WERI-Rb-1 (cell line): ENCODE data around the gene HOXC12.
A peak's percentile ranks its signal among the peaks of the same experiment; 100 is the strongest.

Source experiments
- DNase-seq: peaks from one replicate; pipeline ENCODE4 v3.0.0-alpha.2; 2020
- H3K27ac ChIP-seq: fragments of 250-450 bp; sonication (Bioruptor Pico); 2 replicates; pipeline ENCODE4 v1.5.1; 2020; ENCODE audit warnings: mild to moderate bottlenecking, moderate library complexity
- H3K27me3 ChIP-seq: fragments of 250-450 bp; sonication (Bioruptor Pico); 2 replicates; pipeline ENCODE4 v1.5.1; 2021; ENCODE audit warnings: mild to moderate bottlenecking, low read depth, moderate library complexity; ENCODE audit not compliant: insufficient read depth, severe bottlenecking
- H3K36me3 ChIP-seq: fragments of 250-450 bp; sonication (Bioruptor Pico); 2 replicates; pipeline ENCODE4 v1.5.1; 2020; ENCODE audit warnings: mild to moderate bottlenecking, moderate library complexity
- H3K4me3 ChIP-seq: 2 replicates; pipeline ENCODE4 v1.5.1; 2011; ENCODE audit warnings: low read depth, mild to moderate bottlenecking, control low read depth, low read length
- H3K9me3 ChIP-seq: fragments of 250-450 bp; sonication (Bioruptor Pico); 2 replicates; pipeline ENCODE4 v1.5.1; 2021; ENCODE audit warnings: mild to moderate bottlenecking, moderate library complexity; ENCODE audit not compliant: severe bottlenecking
- CTCF ChIP-seq: IDR thresholded peaks from 2 replicates; pipeline ENCODE4 v1.5.1; 2011; ENCODE audit warnings: low read depth, mild to moderate bottlenecking, control low read depth, inconsistent platforms, low read length

HOXC12 gene

DNA sequence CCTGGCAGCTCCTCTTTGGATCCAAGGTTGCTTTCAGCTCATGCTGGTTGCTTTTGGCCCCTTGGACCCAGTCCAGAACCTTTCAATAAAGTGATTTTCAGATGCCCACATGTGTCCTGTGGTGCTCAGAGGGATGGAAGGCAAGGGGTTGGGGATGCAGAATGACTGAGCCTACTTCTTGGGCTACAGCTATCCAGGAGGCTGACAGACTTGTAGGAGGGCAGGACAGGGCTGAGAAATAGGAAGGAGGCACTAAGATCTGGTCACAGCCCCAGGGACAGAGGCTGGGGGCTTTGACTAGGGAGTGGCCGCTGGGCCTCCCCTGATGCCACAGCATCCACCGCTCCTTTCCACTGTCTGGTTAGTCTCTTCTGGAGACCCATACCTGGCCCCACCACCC, 17.0 kb downstream of the HOXC12 start:
- TF ChIP-seq CTCF: no peak
- no peak overlapping the region for H3K4me3 ChIP-seq
- peaks cover 4% of the 10 kb centered on the region for H3K9me3 ChIP-seq
- no peaks in the 10 kb centered on the region for H3K36me3 ChIP-seq
- H3K27me3 ChIP-seq: no peaks in the 10 kb centered on the region
- DNase-seq: no peak
- H3K27ac ChIP-seq: no peak overlapping the region

- H3K4me3 ChIP-seq: no peak overlapping the region
- no peak overlapping the region for H3K27ac ChIP-seq
- no peaks in the 10 kb centered on the region for H3K27me3 ChIP-seq
- DNase-seq: no peak
- TF ChIP-seq CTCF: no peak
- peaks cover 4% of the 10 kb centered on the region for H3K9me3 ChIP-seq
- H3K36me3 ChIP-seq: no peaks in the 10 kb centered on the region
Measured at GRCh38 chr12:53972152-53972702, 17.5 kb downstream of the HOXC12 start.

DNA sequence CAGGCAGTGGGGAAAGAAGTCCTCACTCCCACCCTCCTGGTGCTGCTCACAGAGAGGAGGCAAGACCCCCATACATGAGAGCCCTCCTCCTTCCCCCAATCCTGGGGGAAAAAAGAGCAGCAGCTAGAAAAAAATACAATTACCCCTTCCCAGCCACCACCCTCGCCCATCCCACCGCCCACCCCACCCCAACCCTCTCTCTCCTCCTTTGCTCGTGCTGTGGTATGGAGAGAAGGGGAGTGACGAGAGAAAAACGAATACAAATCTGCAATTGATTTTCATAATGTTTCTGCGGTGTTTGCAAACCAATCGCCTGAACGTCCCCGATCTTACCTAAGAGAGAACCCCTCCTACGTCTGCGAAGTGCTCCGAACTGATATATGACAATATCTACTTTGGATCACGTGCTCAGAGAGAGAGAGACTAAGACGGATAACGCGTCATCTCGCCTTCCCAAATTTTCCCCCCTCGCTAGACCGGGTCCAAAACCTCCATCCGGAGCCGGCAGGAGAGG, 18.1 kb downstream of the HOXC12 start, which contains the start of gene HOXC11:
TSS of gene HOXC11 (plus strand) at position 405 of the 514 bp plus-strand sequence. CDS start 116 bp downstream, outside the sequence.
- DNase-seq: no peak
- peak within 1 kb of the TSS; percentile 51 for H3K4me3 ChIP-seq
- no peak for TF ChIP-seq CTCF
- no peaks in the 10 kb centered on the region for H3K36me3 ChIP-seq
- H3K27ac ChIP-seq: peak within 1 kb of the TSS; percentile 26; the same call in 1 of the 2 replicates
- H3K9me3 ChIP-seq: peaks cover 4% of the 10 kb centered on the region
- no peaks in the 10 kb centered on the region for H3K27me3 ChIP-seq

- DNase-seq: peak; percentile 40
- Histone ChIP-seq H3K9me3 (peaks cover 4% of the 10 kb centered on the region), H3K4me3 (peak overlapping the region; percentile 51), H3K27ac (peak overlapping the region; percentile 26; the same call in 1 of the 2 replicates), H3K27me3 (no peaks in the 10 kb centered on the region), H3K36me3 (no peaks in the 10 kb centered on the region)
- TF ChIP-seq CTCF: no peak
Measured at GRCh38 chr12:53973236-53974042, 18.7 kb downstream of the HOXC12 start.

GRCh38 chr12:53974084-53975063, 19.7 kb downstream of the HOXC12 start, which contains the start of gene HOTAIR:
TSS of gene HOTAIR (minus strand) at chr12:53974954.
- H3K4me3 ChIP-seq: peak within 1 kb of the TSS; percentile 51
- peak; percentile 50 for DNase-seq
- TF ChIP-seq CTCF: no peak
- peak within 1 kb of the TSS; percentile 66 for H3K27ac ChIP-seq
- H3K36me3 ChIP-seq: no peaks in the 10 kb centered on the region
- H3K27me3 ChIP-seq: no peaks in the 10 kb centered on the region
- H3K9me3 ChIP-seq: peaks cover 4% of the 10 kb centered on the region
